GM18907 (cell line): ENCODE data around the gene RWDD2A.
"Not testable (repeated sequence)": the region's sequence is repeated elsewhere in the genome, so short reads cannot be mapped to it uniquely, and the experiment has no call there.

Experiments
- ATAC-seq: cut with Tn5 transposase; IDR thresholded peaks from one replicate; pipeline ENCODE4 v1.9.1; 2021; ENCODE audit warnings: mild to moderate bottlenecking, moderate library complexity; ENCODE audit not compliant: unreplicated experiment

Gene RWDD2A

DNA sequence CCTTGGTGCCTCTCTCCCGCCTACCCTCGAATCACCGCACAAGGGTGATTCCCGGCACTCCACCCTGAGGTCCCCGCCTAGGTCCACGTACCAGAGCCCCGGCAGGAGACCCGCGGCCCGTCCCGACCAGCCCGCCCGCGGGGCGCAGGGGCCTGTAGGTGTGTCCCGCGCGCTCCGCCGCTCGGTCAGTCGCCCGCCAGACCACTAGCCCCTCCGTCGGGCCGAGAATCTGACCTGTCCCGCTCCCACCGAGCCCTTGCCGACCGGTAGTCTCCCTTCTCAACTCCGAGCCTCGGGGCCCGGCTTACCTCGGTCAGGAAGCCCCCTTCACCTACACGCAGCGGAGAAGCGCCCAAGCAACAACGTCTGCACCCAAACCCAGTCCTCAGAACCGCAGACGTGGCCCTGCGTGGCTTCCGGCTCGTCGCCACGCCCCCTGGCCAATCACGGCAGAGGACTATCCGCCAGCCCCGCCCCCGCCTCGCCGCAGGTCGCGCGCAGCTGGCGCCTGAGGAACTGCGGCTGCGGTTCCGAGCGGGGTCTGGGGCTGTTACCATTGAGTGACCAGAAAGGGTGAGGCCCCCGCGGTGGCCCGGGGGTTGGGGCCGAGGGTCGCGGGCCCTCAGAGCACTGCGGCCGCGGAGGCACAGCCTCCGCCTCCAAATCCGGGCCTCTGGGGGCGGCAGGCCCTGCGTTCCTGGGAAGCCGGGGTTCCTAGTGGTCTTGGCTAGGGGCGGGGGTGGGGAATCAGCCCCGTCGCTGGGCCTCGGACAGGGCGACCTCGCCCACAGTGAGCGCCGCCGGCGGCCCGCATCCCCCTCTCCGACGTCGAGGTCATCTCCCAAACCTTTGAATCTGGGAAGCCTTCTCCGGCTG is at the start of gene RWDD2A, which contains the start of gene PGM3:
Gene RWDD2A (plus strand): TSS at position 487 of the 876 bp plus-strand sequence. CDS start 1,095 bp downstream, outside the sequence.
Gene PGM3 (minus strand): TSS at position 395 of the 876 bp plus-strand sequence. CDS start 2,253 bp downstream, outside the sequence.
- ATAC-seq, result peak; percentile 98

DNA sequence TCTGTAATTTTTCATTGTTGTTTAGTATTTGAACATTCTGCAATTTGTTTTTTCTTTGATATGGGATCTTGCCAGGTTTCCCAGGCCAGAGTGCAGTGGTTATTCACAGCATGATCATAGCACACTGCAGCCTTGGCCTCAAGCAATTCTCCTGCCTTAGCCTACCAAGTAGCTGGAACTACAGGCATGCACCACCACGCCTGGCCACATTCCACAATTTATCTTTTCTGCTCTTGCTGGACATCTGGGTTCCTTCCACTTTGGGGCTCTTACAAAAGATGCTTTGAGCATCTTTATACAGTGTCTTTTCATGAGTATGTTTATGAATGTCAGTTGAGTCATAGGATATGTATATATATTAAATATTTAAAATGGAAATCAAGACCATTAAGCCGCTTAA is 42.0 kb upstream of the RWDD2A start:
- ATAC-seq, result no peak

DNA sequence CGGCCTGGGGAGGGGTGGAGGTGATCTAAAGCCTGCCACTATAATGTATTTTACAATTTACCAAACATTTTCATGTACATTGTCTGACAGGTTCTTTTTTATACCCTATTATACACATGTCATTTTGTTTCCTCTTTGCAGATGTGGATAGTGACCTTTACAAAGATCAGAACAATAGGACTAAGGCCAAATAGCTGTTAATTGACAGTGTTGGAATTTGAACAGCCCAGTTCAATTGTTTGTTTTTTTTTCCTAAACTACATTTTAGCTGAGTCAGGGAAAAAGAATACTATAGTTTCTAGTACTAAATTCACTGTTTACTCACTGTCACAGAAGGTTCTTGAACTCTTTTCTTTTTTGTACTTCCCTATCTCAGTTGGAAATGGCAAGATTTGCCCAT is 40.2 kb upstream of the RWDD2A start:
- ATAC-seq, result no peak

DNA sequence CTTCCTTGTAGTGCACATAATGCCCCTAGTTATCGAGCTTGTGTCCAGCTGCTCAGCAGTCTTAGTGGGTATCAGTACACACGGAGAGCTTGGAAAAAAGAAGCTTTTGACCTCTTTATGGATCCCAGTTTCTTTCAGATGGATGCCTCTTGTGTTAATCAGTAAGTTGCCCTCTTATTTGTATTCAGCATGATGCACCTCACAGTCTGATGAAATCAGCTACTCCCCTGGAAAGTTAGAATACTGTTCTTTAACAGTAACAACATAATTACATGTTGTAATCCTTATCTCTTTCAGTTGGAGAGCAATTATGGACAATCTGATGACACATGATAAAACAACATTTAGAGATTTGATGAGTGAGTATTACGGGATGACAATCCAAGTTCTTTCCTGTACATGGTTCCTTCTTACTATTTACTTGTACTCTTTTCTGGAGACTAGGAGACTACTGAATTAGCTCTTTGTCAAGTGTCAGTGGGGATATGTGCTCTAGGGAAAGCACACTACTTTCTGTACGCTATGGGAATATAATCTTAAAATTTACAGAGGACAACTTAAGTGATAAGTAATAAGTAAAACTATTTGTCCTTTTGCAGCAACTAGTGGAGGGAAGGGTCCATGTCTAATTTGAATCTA is 39.2 kb upstream of the RWDD2A start:
- ATAC-seq, result no peak

DNA sequence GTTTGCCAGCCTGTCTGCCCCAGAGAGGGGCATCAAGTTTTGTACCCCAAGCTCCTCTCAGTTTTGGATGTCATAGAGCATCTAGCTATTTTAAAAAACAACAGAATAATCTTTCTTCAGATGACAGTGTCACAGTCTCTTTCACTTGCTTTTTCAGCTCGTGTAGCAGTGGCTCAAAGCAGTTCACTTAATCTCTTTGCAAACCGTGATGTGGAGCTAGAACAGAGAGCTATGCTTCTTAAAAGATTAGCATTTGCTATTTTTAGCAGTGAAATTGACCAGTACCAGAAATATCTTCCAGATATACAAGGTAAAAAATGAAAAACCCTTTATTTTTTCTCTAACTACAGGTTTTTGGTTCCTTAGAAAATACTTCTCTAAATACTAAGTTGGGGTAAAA is 37.4 kb upstream of the RWDD2A start:
- ATAC-seq, result no peak

DNA sequence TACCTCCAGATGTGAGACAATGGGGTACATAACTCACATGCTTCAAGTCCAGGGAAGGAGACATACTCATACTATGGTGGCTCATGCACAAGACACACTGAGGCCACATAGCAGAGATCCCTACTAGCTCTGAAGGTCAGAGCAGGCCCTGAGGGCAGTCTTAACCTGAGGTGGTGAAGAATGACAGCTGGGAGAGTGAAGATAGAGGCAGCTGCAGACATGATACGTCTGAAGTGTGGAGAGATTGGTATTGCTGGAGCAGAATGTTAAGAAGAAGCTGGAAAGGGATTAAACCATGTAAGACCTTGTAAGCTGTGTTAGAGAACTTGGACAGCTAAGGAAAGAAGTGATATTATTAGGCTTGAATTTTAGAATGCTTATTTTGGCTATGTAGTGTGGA is 33.0 kb upstream of the RWDD2A start:
- no peak for ATAC-seq

DNA sequence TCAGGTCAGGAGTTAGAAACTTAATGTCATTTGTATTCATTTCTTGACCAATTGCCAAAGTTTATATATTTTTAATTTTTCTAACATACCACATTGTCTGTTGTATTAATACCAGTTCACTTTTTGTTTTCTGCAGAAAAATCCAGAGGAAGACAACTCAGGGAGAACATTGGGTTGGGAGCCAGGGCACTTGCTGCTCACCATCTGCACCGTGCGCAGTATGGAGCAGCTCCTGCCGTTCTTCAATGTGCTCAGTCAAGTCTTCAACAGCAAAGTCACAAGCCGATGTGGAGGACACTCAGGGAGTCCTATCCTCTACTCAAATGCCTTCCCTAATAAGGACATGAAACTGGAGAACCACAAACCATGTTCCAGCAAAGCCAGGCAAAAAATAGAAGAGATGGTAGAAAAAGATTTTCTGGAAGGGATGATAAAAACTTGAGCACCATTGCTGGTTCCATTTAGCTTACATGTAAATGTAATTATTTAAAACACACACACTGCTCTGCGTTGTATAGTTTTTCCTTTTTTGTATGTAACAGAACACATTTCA is 25.4 kb upstream of the RWDD2A start:
- ATAC-seq, result no peak

DNA sequence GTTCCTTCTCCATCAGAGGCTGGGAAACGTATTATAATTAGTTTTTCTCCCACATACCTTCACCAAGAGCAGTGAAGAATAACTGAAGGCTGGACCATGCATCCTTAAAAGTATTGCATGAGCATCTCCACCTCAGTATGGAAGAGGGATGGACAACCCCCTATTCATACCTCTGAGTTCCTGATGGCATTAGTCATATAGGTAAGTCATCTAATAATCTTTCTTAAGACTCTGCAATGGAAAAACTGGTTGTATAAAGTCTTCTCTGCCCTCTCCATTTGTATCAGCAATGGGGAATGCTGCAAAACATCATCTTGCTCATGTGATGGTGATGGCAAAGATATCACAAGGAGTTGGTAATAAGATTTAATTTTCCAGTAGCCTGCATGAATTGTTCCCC is 24.6 kb upstream of the RWDD2A start:
- ATAC-seq, result no peak

DNA sequence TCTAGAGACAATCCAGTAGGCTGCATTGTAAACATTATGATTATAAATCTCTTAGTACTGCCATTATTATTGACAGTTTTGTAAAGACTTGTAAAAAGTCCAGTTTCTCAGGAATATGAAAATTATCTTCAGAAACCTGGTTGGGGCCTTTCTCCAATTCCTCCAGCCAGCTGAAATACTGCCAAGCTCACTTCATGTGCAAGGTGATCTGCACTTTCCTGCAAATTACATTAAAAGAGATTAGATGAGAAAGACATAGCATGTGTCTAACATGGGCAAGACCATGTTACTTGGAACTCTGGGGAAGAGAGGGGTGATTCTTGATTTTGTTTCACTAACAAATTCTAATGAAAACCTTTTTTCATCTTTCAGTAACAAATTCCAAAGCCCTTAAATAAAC is 24.1 kb upstream of the RWDD2A start:
- no peak for ATAC-seq

DNA sequence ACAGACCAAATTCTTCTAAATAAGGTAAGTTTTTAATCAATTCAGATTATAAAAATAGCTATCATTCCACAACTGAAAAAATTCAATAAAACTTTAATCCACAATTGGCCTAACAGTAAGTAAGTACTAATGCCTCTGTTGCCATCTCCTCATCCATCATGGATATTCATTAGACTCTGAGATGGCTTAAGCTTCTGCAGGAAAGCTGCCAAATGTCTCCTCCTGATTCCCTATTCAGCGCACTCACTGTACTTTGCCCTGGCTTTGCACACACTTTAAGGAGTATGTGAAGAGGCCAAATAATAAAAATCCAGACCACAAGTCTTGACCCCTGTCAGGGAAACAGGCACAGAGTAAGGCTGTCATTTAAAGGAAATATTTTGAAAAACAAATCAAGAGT is 23.6 kb upstream of the RWDD2A start:
- no peak for ATAC-seq

DNA sequence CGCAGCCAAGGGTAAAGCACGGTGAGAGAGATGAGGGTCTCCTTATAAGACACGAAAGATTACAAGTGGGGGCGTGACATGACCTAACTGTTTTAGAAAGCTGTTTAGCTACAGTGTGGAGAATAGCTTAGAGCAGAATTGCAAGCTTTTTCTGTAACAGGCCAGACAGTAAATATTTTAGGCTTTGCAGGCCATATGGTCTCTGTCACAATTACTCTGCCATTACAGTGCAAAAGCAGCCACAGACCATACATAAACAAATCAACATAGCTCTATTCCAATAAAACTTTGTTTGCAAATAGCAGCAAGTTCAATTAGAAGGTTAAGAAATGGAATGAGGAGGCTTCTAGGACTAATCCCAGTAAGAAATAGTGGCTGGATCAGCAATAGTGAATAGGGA is 16.9 kb upstream of the RWDD2A start:
- no peak for ATAC-seq

DNA sequence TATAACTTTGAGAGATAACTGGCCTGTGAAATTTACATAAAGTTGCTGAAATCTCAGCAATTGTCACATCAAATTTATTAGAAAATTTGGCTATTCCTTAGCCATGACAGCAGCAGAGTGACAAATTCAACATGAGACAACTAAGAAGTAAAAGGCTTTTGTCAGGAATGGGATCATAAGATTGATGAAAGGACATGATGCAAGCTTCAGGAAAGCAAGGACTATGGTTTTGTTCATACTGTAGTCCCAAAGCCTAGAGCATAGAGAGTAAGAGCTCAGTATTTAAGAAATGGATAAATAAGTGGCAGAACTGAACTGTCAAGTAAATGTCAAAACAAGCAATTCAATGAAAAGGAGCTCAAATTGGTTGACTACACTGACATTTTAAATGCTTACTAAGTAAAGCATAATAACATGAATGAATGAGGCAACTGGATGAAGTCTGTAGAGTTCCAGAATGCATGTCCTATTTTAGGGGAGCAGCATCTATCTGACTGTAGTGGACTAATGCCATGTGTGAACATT is 12.7 kb upstream of the RWDD2A start:
- ATAC-seq, result no peak

DNA sequence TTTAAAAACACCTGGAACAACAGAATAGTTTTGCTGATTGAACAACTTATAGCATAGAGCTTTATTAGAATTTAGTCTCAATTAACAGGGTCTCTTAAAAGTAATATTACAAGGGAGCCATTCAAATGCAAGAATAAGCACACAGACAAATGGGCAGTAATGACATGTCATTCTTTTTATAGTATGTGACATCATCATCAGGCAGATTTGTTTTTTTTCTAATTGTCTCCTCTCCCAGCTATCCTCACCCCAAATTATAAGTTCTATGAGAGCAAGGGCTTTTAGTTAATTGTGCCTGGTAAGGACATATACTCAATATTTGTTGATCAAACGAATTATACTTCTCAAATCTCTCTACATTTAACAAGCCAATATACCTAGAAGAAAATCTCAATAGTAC is 11.0 kb upstream of the RWDD2A start:
- no peak for ATAC-seq

DNA sequence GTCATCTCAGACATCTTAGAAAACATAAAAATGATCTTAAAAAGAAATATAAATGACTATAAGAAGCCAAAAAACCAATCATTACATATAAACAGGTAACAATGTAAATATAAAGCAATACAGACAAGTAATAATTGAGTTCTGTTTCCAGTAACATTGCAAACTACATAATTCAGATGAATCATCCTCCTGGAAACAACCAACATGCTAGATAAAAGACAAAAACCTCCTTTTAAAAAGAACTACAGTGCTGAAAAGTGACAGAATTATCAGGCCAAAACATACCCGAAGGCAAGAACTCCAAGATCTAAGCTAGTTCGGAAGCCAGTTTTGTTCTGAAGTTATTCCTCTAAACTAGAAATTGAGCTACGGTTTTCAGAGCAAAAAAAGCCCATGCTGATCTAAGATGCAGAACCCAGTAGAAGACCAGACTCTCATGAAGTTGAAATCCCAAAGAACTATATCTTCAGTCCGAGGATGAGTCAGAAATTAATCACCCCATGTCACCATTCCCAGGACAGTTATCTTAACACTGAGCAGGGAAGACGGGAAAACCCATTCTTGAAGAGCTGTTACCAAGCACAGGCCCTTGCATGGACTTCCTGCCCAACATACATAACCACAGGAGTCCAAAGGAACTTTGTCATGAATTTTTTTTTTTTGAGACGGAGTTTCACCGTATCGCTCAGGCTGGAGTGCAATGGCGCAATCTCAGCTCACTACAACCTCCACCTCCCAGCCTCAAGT is 9.9 kb upstream of the RWDD2A start:
- no peak for ATAC-seq

DNA sequence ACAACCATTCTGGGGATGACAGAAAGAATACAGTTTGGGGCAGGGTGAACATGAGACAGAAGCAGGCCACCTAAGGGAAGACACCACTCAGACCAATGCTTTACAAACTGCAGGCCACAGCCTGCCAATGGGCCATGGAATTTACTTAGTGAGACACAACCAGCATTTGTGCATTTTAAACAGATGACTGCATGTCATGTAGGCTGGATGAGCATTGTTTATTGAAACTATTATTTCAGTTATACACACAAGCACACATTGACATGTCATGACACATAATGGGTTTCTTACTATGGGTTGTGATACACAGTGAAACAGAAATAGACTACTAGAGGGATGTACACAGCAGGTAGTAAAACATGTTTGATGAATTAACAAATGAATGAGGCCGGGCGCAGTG is 8.1 kb upstream of the RWDD2A start:
- ATAC-seq, result no peak

DNA sequence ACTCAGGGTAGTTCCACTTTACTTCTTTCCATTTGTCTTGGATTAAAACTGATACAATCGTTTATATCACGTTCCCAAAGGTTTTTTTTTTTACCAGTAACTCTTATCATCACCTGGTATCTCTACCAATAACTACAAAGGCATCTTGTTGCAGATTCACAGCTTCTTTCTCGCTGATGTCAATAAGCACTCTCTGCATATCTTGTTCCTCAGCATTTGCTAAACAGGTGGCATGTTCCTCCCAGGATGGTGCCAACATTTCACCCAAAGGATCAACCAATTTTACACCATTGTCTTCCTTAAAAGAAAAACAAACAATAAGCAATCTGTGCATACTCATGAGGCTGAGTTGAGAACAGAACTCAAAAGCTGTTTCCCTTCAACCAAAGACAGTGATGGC is 4.7 kb upstream of the RWDD2A start:
- ATAC-seq, result no peak

DNA sequence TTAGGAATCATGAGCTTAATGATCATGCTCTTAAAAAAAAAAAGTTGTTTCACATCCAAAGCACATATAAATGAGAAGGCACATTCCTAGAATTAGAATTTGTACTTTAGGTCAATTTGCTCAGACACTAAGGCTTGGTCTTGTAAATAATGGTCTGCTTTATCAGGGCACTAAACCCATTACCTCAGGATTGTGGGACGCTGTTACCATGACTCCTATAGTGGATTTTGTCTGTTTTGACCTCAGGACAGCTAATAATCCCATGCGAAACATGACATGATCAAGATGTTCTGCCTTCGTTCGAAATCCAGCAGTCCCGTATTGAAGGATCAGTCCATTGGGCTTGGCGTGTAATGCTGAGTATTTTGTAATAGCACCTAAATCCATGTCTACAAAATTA is 2.5 kb upstream of the RWDD2A start:
- ATAC-seq, result no peak

DNA sequence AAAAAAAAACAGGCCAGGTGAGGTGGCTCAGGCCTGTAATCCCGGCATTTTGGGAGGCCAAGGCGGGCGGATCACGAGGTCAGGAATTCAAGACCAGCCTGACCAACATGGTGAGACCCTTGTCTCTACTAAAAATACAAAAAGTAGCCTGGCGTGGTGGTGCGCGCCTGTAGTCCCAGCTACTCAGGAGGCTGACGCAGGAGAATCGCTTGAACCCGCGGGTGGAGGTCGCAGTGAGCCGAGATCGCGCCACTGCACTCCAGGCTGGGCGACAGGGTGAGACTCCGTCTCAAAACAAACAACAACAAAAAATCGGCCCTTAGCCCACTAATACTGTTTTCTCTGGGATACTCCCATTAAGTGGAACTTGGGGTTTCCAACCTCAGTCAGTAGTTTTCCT is 1.2 kb upstream of the RWDD2A start:
- ATAC-seq, result not testable (repeated sequence)

DNA sequence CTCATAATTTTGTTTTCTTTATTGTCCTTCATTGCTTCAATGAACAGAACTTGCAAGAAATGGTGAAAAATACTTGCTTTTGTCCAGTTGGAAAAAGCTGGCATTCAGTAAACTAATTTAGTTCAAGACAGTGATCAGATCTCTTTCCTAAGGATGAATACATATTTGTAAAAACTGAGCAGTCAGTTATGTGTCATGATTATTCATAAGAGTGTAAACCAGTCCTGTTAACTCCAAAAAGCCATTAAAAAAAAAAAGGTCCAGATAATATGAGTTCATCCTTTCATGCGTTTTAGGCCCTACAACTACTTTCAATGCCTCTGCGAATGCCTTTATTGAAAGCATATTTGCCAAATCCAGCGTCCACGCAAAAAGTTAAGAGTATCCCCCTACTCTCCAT is 701 bp upstream of the RWDD2A start:
- no peak for ATAC-seq

DNA sequence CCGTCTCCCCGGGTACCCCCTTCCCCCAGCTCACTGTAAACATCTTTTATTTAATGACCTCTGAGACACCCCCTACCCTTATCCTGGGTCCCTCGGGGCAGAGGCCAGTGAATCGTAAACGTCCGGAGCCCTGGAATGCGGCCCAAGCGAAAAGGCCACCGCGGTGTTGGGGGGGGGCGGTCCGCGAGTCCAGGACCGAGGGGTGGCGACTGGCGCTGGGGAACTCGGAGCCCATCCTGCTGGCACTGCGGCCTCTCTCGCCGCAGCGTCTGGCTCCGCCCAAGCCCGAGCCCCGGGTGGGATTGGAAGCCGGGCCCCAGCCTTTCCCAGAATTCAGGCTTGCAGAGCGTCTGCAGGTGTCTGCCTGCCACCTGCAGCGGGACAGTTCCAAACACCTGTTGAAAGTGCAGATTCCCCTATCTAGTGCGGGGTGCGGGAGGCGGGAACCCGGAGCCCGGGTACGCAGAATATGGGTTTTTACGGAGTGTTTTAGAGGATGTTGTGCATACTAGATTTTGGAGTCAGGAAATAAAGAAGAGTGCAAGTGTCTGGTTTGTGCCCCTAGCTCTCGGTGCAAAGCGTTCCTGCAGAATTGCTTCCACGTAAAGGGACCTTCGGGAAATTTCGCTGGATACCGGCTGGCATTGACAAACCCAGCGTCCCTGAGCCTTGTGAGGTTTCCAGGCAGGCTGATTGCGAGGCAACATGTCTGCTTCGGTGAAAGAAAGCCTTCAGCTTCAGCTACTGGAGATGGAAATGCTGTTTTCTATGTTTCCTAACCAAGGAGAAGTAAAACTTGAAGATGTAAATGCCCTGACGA is 800 bp downstream of the RWDD2A start:
- ATAC-seq, result peak; percentile 32
